Fibroblast of skin of left quadriceps (primary cell): ENCODE data around the gene GJD3.

Experiments used
- DNase-seq, 2 experiments: peaks; one replicate each; pipeline ENCODE4 v3.0.0-alpha.2; 2013; ENCODE audit warnings: low read depth in 2 of 2

The GJD3 gene

DNA sequence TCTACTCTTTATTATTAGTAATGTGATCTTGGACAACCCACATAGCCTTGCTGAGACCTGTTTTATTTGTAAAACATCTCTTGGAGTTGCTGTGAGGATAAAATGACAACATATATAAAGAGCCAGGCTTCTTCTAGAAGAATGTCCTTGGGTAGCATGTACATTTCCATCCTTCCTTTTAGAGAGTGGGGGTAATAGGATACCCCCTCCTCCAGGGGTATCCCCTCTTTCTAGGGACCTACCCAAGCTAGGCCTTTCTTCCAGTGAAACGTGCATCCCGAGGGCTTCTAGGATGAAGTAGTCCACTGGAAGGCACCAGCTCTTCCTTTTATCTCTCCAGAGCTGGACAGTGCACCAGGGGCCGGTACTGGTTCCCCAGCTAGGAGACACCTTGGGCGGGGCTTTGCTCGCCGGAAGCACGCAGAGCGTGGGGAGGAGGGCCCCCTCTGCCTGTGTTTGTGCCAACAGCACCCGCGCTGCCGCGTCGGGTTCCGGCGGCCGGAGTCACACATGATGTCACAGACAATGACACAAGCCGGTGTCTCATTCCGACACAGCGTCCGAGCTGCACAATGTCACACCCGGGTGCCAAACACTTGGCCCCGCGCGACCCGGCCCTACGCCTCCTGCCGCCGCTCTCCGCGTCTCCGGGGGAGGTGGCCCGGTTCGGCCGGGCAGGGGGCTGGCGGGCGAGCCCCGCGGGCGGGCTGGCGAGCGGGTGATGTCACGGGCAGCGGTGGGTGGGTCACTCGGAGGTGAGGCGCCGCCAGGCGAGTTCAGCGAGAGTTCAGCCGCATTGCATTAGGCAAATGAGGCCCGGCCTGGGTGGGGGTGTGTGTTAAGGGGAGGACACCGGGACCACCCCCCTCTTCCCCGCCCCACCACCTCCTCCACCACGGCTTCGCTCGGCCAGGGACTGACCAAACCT is 23.4 kb downstream of the GJD3 start:
- DNase-seq, result no peak

DNA sequence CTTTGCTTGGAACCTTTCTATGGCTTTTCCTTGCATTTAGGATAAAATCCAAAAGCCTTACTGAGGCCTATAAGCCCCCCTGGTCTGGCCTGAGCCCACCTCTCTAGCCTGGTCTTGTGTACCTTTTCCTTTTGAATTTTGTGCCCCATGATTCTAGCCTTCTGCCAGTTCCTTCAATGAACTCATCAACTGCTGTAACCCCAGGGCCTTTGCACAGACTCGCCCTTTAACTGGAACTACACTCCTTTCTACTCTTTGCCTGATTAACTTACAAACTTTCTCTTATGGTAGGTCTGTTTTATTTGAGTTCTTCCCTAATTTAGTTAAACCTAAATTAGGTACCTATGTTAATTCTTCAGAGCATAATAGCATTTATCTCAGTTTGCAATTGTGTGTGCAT is 24.2 kb downstream of the GJD3 start:
- no peak for DNase-seq

DNA sequence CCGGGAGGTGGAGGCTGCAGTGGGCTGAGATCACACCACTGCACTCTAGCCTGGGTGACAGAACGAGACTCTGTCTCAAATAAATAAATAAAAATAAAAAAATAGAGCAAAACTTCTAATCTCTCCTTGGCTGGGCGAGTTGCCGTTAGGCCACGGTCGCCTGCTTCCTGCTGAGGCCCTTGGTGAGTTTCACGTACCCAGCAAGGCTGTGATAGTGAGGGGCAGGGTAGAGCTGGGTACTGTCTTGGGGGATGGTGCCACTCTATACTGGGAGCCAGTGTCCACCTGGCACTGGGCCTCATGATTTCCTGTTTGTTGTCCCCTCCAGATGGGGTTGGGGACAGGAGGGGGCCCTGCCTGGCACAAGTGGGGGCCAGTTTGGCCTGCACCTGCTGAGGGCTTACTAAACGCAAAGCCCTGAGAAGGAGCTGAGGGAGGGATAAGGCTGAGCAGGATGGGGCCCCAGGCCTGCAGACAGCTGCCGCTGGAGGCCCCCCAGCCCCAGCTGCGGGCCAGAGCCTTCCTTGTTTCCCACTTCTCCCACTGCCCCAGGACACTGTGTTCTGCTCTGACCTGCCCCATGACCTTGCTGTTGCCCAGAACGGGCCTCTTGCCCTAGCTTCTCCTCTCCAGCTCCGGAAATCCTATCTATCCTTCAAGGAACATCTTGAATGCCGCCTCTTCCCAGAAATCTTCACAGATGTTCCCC is 25.4 kb downstream of the GJD3 start:
- DNase-seq, result no peak

DNA sequence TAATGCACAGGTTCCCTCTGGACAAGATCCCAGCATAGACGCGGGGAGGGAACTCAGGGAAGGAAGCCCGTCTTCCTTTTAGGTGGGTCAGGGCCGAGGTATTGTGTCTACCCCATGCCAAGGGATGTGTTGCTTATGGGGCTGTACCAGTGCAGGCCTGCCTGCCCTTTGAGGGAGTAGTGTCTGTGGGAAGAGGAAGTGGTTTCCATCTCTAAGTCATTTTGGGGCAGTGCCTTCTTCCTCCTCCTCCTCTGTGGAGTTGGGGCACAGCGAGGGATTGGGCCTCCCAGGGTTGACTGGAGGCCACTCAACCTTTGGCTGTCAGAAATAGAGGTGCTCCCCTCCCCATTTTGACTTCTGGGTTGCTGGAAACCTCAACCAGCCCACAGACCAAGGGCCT is 26.5 kb downstream of the GJD3 start:
- DNase-seq, result no peak

DNA sequence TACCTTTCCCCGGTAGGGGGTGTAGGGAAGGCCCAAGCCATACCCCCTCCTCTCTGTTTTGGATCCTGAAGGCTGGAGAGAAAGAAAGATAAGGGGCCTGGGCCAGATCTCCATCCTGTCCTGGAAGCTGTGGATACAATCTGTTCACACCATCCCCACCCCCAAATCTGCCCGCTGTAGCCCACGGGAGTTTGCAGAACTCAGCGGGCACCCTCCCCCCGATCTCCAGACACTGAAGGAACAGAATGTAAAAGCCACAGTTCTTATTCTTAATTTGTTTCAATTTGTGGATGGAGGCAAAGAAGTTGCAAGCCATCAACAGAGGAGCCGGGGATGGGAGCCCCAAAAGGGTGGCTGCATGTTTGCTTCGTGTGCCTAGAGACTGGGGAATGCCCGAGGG is 27.2 kb downstream of the GJD3 start:
- DNase-seq, result no peak

DNA sequence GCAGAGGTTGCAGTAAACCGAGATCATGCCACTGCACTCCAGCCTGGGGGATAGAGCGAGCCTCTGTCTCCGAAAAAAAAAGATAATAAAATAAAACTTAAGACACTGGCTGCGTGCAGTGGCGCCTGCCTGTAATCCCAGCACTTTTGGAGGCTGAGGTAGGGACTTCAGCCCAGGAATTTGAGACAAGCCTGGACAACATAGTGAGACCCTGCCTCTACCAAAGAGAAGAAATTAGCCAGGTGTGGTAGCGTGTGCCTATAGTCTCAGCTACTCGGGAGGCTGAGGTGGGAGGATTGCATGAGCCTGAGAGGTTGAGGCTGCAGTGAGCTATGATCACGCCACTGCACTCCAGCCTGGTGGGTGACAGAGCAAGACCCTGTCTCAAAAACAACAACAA is 28.9 kb downstream of the GJD3 start:
- no peak for DNase-seq

DNA sequence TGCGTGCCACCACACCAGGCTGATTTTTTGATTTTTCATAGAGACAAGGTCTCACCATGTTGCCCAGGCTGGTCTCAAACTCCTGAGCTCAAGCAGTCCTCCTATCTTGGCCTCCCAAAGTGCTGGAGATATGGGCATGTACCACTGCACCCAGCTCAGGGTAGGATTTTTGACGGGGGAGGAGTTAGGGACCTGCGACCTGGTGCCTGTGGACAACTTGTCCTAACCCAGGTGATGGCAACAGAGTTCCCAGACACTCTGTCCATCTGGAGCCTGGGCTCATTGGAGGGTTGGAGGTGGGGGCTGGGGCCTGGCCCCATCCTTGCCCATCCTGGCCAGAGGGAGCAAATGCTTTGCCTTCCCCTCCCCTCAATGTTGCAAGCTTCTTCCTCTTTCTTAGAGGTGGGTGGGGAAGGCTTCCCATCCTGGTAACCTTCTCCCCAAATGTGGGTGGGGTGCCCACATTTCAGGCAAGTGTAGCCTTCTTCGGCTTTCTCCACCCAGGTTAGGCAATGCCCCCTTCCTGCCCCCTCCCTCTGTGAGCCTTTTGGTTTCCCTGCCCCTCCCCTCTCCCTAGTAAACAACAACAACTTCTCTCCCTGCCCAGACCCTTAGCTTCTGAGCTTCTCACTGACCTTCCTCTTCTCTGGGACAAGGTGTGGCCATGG is 30.6 kb downstream of the GJD3 start:
- no peak for DNase-seq

- no peak for DNase-seq
These were observed 32.5 kb downstream of the GJD3 start for GRCh38 chr17:40331743-40332641.

- no peak for DNase-seq
These were observed 33.6 kb downstream of the GJD3 start for GRCh38 chr17:40330850-40331470.

DNA sequence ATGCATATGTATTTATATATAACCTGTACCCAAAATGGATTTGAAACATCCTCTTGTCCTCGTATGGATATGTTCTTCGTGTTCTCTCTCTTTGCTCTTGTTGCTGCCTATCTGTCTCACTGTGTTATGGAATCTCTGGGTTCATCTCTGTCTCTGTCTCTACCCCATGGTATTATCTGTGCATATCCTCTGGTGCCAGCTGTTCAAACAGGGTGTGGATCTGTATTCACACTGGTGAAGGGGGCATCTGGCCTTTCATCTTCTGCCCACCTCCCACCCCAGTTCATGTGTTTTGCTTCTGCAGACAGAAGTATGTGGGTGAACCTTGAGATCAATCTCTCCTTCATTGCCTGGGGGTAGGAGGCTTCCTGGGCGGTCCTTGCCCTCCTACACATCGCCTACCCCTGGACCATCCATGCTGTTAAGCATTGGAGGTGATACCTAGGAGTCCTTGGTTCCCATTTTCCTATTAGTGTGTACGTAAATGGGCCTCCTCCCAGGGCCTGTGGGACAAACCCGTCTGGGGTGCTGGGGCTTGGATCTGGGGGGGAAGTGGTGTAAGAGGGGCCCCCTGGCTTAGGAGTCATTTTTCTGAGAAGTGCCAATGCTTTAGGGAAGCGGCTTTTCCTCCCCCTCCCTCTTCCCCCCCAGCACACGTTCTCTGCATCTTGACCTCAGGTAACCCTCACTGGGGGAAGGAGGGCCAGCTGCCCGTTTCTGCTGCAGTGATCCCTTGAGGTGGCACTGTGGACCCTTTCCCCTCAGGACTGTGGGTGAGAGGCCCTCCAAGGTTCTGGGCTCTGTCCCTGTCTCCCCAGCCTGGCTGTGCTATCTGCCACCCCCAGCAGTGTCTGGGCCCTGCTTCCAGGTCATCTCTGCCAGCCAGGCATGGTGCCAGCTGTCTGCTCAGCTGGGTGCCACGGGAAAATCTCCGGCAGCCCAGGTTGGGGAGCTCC is 34.4 kb downstream of the GJD3 start:
- DNase-seq, result no peak

- DNase-seq, result no peak
These were observed 36.2 kb downstream of the GJD3 start for GRCh38 chr17:40328386-40328766.

DNA sequence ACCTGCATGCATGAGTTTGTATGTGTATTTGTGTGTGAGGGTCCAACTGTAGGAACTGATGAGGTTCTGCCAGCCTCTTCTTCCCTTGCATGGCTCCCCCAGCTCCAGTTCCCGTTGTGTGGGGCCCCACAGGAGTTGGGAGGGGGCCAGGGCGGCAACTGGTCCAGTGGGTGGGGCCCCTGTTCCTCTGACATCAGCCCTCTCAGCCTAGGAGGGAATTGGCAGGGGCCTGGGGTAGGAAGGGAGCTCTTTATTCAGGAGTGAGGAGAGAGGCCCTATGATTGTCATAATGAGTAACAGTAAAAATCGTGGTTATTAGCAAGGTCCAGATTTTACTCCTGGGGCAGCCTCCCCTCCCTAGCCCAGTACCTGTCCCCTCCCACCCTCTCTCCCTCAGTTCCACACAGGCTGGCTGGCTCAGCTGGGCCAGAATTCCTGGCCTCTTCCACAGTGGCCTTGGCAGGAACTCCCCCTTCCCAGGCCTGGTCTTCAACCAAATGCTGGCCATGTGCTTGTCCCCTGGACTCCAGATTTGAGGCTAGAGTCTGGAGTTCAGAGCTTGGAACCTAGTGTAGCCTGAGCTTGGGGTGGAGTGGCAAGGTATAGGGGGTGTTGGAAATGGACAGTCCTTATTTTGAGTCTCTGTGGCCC is 36.7 kb downstream of the GJD3 start:
- no peak for DNase-seq

DNA sequence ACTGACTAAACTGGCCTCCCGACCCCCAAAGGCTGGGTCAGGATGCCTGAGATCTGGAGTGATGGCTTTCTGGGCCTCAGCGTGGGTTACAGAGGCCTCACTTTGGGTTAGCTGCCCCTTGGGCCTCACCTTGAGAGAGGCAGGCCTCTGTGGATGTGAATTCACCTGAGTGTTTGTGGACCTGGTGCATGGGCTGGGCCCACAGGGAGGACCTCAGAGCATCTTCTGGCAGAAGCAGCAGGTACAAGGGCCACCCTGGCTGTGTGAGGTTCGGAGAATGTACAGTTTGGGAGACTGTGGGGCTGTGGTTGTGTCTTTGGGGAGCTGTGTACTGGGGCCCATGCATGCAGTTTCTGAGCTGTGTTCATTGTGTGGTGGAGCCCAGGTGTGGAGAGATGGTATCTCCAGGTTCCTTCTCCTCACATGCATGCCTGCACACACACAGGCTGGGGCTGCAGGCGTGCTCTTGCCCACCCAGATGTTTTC is 37.2 kb downstream of the GJD3 start:
- DNase-seq, result no peak

- DNase-seq, result no peak
These were observed 37.7 kb downstream of the GJD3 start for GRCh38 chr17:40326832-40327199.

GRCh38 chr17:40326014-40326831 is 38.3 kb downstream of the GJD3 start:
- no peak for DNase-seq

DNA sequence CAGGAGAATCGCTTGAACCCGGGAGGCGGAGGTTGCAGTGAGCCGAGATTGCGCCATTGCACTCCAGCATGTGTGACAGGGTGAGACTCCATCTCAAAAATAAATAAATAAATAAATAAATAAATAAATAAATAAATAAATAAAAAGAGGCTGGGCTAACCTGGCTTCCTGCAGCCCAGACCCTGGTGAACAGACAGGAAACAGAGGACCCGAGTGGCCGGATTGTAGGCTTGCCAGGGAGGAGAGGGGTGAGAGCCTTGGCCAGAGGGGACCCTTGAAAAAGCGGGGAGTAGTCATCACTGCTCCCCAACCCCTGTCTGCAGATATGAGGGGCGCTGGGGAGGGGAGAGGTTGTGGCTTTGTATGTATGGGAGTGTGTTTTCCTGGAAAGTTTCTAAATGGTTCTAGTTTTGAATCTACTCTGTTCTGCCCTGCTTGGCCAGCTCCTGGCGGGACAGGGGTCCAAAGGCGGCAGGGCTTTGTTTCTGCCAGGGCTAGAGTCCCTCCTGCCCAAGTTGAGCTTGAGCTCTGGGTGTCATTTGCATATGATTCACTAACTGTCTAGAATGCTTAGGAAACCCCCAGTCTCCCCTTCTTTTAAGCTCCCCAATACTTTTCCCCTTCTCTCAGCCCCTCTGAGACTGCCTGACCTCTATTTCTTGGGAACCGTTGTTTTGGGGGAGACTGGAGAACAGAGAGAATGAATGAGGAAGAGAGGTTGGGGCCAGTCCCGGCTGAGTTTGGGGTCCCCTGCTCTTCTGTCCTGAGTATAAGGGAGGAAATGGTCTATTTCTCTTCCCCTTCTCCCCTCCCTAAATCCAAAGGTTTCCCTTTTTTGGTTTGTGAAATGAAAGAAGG is 39.2 kb downstream of the GJD3 start:
- no peak for DNase-seq
